ENCODE measurements around the gene ACVR1. TPM values are rescaled to one million over a fixed set of nuclear protein-coding genes. Genes with fewer than 3 reads are reported as not detected.

ACVR1 gene
- total RNA-seq, 1 donor from 2014 or later: 22.4 TPM

DNA sequence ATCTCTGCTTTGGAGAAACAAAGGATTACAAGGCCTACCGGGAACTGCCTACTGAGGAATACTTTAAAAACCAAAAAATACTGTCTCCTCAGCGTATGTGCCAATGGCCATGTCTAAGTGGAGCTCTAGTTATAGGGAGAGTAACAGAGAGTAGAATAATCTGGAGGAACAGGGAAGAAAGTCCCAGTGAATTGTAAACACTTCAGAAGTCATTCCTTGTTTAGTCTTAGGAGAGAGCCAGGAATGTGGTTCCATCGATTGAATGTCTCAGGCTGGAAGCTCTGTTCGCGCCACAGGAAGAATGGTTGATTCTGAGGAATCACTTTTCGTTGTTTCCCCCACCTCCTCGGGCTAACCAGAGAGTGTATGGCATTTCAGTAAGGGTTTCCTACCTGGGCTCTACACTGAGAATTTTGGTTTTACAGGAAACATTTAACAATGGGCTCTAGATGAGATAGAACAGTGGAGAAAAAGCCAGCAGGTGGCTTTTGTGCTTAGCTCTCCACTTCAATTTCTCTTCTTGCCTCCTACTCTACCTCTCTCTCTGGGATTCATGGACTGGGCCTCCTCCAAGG lies 88.7 kb downstream of the ACVR1 start:
- Histone ChIP-seq H3K27me3 (ENCODE audit: control insufficient read depth, insufficient read depth, low read length) (no peaks in the 10 kb centered on the region), H3K36me3 (ENCODE audit: control insufficient read depth, insufficient read depth, low read length) (no peaks in the 10 kb centered on the region), H3K4me3 (ENCODE audit: low read depth, low read length) (no peak overlapping the region)
- no peak for DNase-seq (ENCODE audit: low read depth)
- TF ChIP-seq, protein P1, sequence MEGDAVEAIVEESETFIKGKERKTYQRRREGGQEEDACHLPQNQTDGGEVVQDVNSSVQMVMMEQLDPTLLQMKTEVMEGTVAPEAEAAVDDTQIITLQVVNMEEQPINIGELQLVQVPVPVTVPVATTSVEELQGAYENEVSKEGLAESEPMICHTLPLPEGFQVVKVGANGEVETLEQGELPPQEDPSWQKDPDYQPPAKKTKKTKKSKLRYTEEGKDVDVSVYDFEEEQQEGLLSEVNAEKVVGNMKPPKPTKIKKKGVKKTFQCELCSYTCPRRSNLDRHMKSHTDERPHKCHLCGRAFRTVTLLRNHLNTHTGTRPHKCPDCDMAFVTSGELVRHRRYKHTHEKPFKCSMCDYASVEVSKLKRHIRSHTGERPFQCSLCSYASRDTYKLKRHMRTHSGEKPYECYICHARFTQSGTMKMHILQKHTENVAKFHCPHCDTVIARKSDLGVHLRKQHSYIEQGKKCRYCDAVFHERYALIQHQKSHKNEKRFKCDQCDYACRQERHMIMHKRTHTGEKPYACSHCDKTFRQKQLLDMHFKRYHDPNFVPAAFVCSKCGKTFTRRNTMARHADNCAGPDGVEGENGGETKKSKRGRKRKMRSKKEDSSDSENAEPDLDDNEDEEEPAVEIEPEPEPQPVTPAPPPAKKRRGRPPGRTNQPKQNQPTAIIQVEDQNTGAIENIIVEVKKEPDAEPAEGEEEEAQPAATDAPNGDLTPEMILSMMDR (IDR thresholded peaks at IDR 0.05; ENCODE audit: insufficient read depth, low read length, poor library complexity, severe bottlenecking): no peak

GRCh38 chr2:157786663-157787363 lies 89.3 kb downstream of the ACVR1 start:
- TF ChIP-seq, protein P1 (IDR thresholded peaks at IDR 0.05; ENCODE audit: insufficient read depth, low read length, poor library complexity, severe bottlenecking): no peak
- Histone ChIP-seq H3K36me3 (ENCODE audit: control insufficient read depth, insufficient read depth, low read length) (no peaks in the 10 kb centered on the region), H3K4me3 (ENCODE audit: low read depth, low read length) (no peak overlapping the region), H3K27me3 (ENCODE audit: control insufficient read depth, insufficient read depth, low read length) (no peaks in the 10 kb centered on the region)
- no peak for DNase-seq (ENCODE audit: low read depth)

- Histone ChIP-seq H3K36me3 (ENCODE audit: control insufficient read depth, insufficient read depth, low read length) (no peaks in the 10 kb centered on the region), H3K4me3 (ENCODE audit: low read depth, low read length) (no peak overlapping the region), H3K27me3 (ENCODE audit: control insufficient read depth, insufficient read depth, low read length) (no peaks in the 10 kb centered on the region)
- TF ChIP-seq, protein P1 (IDR thresholded peaks at IDR 0.05; ENCODE audit: insufficient read depth, low read length, poor library complexity, severe bottlenecking): no peak
- DNase-seq (ENCODE audit: low read depth): no peak
Measured at GRCh38 chr2:157785866-157786662, 90.1 kb downstream of the ACVR1 start.

DNA sequence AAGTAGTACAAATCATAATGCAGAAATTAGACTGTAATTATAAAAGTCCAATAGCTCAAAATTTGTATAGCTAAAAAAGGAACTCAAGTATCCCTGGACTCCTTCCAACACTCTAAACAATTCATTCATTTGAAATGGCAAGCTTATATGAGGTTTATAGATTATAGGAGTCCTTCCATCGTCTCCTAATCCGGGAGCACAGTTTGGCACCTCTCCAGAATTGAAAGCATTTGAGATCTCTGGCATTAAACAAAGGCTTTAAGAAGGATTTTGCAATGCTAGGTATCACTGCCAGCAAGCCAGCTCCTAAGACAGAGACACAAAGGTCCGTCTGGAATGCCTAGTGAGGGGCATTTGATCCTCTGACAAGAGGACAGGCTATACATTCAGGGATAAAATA lies 90.9 kb downstream of the ACVR1 start:
- H3K36me3 ChIP-seq (ENCODE audit: control insufficient read depth, insufficient read depth, low read length): no peaks in the 10 kb centered on the region
- no peaks in the 10 kb centered on the region for H3K27me3 ChIP-seq (ENCODE audit: control insufficient read depth, insufficient read depth, low read length)
- no peak overlapping the region for H3K4me3 ChIP-seq (ENCODE audit: low read depth, low read length)
- TF ChIP-seq, protein P1 (IDR thresholded peaks at IDR 0.05; ENCODE audit: insufficient read depth, low read length, poor library complexity, severe bottlenecking): no peak
- no peak for DNase-seq (ENCODE audit: low read depth)

GRCh38 chr2:157784823-157785175 lies 91.3 kb downstream of the ACVR1 start:
- no peaks in the 10 kb centered on the region for H3K27me3 ChIP-seq (ENCODE audit: control insufficient read depth, insufficient read depth, low read length)
- DNase-seq (ENCODE audit: low read depth): no peak
- TF ChIP-seq, protein P1 (IDR thresholded peaks at IDR 0.05; ENCODE audit: insufficient read depth, low read length, poor library complexity, severe bottlenecking): no peak
- H3K36me3 ChIP-seq (ENCODE audit: control insufficient read depth, insufficient read depth, low read length): no peaks in the 10 kb centered on the region
- H3K4me3 ChIP-seq (ENCODE audit: low read depth, low read length): no peak overlapping the region

All from kidney epithelial cell (primary cell).